ENCODE measurements around the gene POLA1. TPM values are rescaled to one million over a fixed set of nuclear protein-coding genes. Genes with fewer than 3 reads are reported as not detected.

The POLA1 gene
- total RNA-seq, 1 experiment from 2014 or later, result 30.0 TPM

Other genes starting within 250 kb of the POLA1 start
- gene PDK3, start 228.6 kb upstream of the POLA1 start, total RNA-seq (2014; rRNA removed; shearing (Covaris generic)), result 1.6 and 1.9 TPM in 2 replicates
- gene PCYT1B, start 46.6 kb upstream of the POLA1 start, total RNA-seq (2014; rRNA removed; shearing (Covaris generic)), result not detected in 2 replicates

Data from SJSA1 (cell line).